Body of pancreas (tissue), 4 donors: Measurements from ENCODE around the gene RETREG1. TPM values are rescaled to one million over a fixed set of nuclear protein-coding genes. Genes with fewer than 3 reads are reported as not detected.

Source experiments
- ATAC-seq: fragments of 150-250 bp; one replicate; pipeline ENCODE4 v1.9.1; 2016
- DNase-seq, 4 donors: peaks; one replicate each; pipeline ENCODE4 v3.0.0-alpha.2; 2019
- H3K27ac ChIP-seq, 4 donors: fragments of 200-600 bp; sonication (generic); 1 replicate in 3 of 4; 2 replicates in 1 of 4; pipeline versions ENCODE4 v1.5.1 to v1.6.1; 2016 to 2019; ENCODE audit warnings: mild to moderate bottlenecking in 1 of 4, mixed read lengths in 1 of 4, moderate library complexity in 1 of 4
- H3K27me3 ChIP-seq, 2 donors: fragments of 200-600 bp; sonication (generic); one replicate each; pipeline ENCODE4 v1.6.0; 2016; ENCODE audit warnings: mild to moderate bottlenecking in 1 of 2
- H3K36me3 ChIP-seq, 2 donors: fragments of 200-600 bp; sonication (generic); replicated peaks in 1 of 2; 2 replicates each; pipeline ENCODE4 v1.5.1; 2016; ENCODE audit warnings: low read depth in 2 of 2; ENCODE audit not compliant: insufficient read depth in 1 of 2
- H3K4me1 ChIP-seq: fragments of 200-600 bp; sonication (generic); one replicate; pipeline ENCODE4 v1.6.0; 2016
- H3K4me3 ChIP-seq, 2 donors: fragments of 200-600 bp; sonication (generic); 1 replicate in 1 of 2; 2 replicates in 1 of 2; pipeline ENCODE4 v1.5.1; 2016 to 2019
- H3K9me3 ChIP-seq, 3 donors: fragments of 200-600 bp; sonication (generic); 1 replicate in 2 of 3; 2 replicates in 1 of 3; pipeline ENCODE4 v1.5.1; 2016
- POLR2A ChIP-seq, 3 donors: fragments of 450-650 bp; IDR thresholded peaks; one replicate each; pipeline ENCODE4 v1.6.1; 2016; ENCODE audit warnings: antibody characterized with exemption in 3 of 3, mild to moderate bottlenecking in 2 of 3
- WGBS, 2 donors: methylation state at CpG; one replicate each; pipeline ENCODE4 v1.1.5; 2017; 5-methylcytosine and 5-hydroxymethylcytosine counted together
- intact Hi-C: fragments of 100-400 bp; cut with DNase I; formaldehyde crosslinking; loops from one replicate; pipeline ENCODE4 v1.15.1; 2023
- total RNA-seq, 2 donors: library from RNA; depleted of rRNA; stranded (reverse); fragments of >200 nt; gene quantifications; one replicate each; pipeline ENCODE4 v1.1.0, GENCODE V29; 2016
- TF ChIP-seq, protein P1 (sequence below), 7 experiments: fragments of 450-650 bp in 4 of 7; fragments of 200-600 bp in 3 of 7; sonication (generic) in 3 of 7; IDR thresholded peaks; one replicate each; pipeline ENCODE4 v1.5.1; 2016 to 2019; ENCODE audit warnings: antibody characterized with exemption in 7 of 7

The RETREG1 gene
- total RNA-seq, 2 donors from 2014 or later = 11.9 to 16.8 TPM

DNA sequence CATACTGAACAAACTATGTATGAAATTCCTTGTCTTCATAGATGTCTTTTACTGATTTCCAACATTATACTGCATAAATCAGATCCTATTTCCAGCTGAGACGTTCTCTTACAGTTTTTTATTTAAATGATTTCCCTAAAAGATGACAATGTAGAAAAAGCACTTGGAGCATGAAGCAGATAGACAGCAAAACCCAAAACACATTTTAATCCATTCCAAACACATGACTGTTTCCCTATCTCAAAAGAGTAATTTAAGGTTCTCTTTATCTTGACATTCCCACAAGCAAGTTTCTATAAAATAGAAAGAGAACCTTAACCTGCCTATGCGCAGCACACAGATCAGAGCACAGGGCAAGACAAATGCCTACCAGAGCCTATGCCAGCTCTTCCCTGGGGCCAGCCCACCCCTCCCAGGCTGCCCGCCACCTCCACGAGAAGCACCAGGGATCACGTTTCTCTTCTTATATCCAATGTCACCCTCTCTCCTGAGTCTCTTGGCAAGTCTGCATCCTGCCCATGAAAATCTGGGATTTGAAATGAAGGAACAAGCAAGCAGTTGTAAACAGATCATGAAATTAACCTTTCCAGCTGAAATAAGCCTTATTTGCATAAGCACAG is 52.4 kb downstream of the RETREG1 start:
- Histone ChIP-seq H3K36me3 (no peaks in the 10 kb centered on the region), H3K9me3 (no peaks in the 10 kb centered on the region), H3K4me1 (no peaks in the 10 kb centered on the region), H3K4me3 (no peak overlapping the region), H3K27me3 (no peaks in the 10 kb centered on the region), H3K27ac (no peak overlapping the region)
- intact Hi-C loops = no loop called here
- TF ChIP-seq POLR2A (IDR thresholded peaks at IDR 0.05) = no peak
- TF ChIP-seq, protein P1, sequence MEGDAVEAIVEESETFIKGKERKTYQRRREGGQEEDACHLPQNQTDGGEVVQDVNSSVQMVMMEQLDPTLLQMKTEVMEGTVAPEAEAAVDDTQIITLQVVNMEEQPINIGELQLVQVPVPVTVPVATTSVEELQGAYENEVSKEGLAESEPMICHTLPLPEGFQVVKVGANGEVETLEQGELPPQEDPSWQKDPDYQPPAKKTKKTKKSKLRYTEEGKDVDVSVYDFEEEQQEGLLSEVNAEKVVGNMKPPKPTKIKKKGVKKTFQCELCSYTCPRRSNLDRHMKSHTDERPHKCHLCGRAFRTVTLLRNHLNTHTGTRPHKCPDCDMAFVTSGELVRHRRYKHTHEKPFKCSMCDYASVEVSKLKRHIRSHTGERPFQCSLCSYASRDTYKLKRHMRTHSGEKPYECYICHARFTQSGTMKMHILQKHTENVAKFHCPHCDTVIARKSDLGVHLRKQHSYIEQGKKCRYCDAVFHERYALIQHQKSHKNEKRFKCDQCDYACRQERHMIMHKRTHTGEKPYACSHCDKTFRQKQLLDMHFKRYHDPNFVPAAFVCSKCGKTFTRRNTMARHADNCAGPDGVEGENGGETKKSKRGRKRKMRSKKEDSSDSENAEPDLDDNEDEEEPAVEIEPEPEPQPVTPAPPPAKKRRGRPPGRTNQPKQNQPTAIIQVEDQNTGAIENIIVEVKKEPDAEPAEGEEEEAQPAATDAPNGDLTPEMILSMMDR (IDR thresholded peaks at IDR 0.05) = no peak
- WGBS, 2 donors = 85 to 86% methylated on average over 5 of the region's 5 CpGs
- no peak for ATAC-seq
- DNase-seq = no peak

DNA sequence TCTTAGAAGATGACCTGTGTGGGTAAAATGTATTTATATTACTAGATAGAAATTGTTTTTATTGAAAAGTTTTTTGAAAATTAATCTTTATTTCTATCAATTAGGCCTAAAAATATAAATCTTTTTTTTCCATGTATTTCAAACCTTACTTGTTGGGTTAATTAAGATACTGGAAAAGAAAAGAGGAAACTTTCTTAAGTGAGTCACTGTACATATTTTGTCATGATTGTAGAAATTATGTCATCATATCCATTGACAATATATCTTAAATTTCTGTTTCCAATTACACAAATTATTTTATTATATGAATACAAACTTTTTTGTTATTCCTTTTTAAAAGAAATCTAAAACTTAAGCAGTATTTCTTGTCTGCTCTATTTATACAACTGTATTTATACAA is 53.1 kb downstream of the RETREG1 start:
- Histone ChIP-seq H3K4me3 (no peak overlapping the region), H3K4me1 (no peaks in the 10 kb centered on the region), H3K27ac (no peak overlapping the region), H3K27me3 (no peaks in the 10 kb centered on the region), H3K9me3 (no peaks in the 10 kb centered on the region), H3K36me3 (no peaks in the 10 kb centered on the region)
- DNase-seq = no peak
- intact Hi-C loops = no loop called here
- TF ChIP-seq, protein P1 (IDR thresholded peaks at IDR 0.05) = no peak
- TF ChIP-seq POLR2A (IDR thresholded peaks at IDR 0.05) = no peak
- ATAC-seq = no peak

DNA sequence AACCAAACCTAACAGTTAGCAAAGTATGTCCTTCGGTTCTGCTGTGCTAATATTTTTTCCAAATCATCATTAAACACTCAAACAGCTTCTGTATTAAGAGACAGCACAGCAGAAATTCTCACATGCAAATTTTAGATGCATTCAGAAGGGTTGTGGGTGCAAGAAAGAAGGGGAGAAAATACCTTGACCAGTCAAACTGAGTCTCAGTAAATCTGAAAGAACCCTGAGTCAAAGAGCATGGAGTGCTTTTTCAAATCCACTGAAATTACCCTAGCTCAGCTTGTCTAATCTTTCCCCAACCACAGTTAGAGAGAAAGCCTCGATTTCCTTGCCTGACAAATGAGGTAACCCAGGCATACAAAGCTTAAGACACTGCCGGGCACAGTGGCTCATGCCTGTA is 55.1 kb downstream of the RETREG1 start:
- DNase-seq (no peak), ATAC-seq (no peak)
- H3K27me3 ChIP-seq = no peaks in the 10 kb centered on the region
- no peaks in the 10 kb centered on the region for H3K36me3 ChIP-seq
- H3K9me3 ChIP-seq = no peaks in the 10 kb centered on the region
- 77 to 79% methylated on average over 3 of the region's 3 CpGs for WGBS, 2 donors
- H3K27ac ChIP-seq = no peak overlapping the region
- TF ChIP-seq, protein P1 (IDR thresholded peaks at IDR 0.05) = no peak
- TF ChIP-seq POLR2A (IDR thresholded peaks at IDR 0.05) = no peak
- intact Hi-C loops = no loop called here
- no peaks in the 10 kb centered on the region for H3K4me1 ChIP-seq
- no peak overlapping the region for H3K4me3 ChIP-seq

DNA sequence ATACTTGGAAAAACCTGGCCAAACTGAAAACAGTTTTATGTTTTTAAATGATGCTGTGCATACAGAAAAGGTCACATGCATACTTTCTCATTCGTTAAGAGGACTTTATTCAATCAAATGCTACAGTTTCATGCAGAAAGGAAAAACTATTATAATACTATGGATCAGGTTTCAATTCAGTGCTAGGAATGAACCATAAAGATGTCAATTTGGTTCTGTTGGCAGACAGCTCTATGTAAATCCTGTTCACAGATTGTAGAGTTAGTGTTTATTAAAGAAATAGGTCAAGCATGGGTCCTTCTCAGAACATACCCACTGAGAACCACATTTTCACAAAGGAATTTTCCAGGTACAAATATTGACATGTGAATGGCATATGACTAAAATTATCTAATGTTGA is 57.1 kb downstream of the RETREG1 start:
- WGBS, 2 donors = 88 to 89% methylated on average over 1 of the region's 1 CpG
- H3K36me3 ChIP-seq = no peaks in the 10 kb centered on the region
- ATAC-seq = no peak
- TF ChIP-seq, protein P1 (IDR thresholded peaks at IDR 0.05) = no peak
- TF ChIP-seq POLR2A (IDR thresholded peaks at IDR 0.05) = no peak
- no peaks in the 10 kb centered on the region for H3K9me3 ChIP-seq
- no peaks in the 10 kb centered on the region for H3K4me1 ChIP-seq
- H3K27me3 ChIP-seq = no peaks in the 10 kb centered on the region
- DNase-seq = no peak
- H3K27ac ChIP-seq = no peak overlapping the region
- intact Hi-C loops = no loop called here
- H3K4me3 ChIP-seq = no peak overlapping the region

DNA sequence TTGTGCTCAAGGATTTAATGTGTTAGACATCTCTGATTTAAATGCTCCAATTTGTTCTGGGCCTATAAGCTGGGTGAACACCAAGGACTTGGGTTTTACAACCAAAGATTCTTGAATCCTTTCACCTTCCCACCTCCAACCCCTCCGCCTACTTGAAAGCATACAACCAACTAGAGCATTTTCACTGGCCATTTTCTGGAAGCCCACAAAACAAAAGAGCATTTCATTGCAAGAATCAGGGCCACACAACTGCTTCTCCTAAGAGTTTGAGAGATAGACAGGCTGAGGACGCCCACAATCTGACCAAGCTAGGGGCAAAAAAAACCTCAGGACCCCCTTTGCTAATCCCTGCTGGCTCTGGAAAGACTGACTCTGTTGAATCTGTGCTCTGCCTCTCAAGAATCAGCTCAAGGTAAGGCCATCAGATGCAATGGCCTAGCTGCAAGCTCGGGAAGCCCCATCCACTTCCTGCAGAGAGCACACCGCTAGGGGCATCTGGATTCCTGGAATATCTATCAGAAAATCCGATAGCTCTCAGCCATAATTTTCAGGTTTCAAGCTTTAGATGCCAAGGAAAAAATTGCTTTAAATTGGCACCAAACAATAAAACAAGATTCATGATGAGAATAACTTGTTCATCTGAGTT is 57.7 kb downstream of the RETREG1 start:
- DNase-seq = no peak
- TF ChIP-seq POLR2A (IDR thresholded peaks at IDR 0.05) = no peak
- TF ChIP-seq, protein P1 (IDR thresholded peaks at IDR 0.05) = no peak
- Histone ChIP-seq H3K36me3 (no peaks in the 10 kb centered on the region), H3K27ac (no peak overlapping the region), H3K9me3 (no peaks in the 10 kb centered on the region), H3K27me3 (no peaks in the 10 kb centered on the region), H3K4me3 (no peak overlapping the region), H3K4me1 (no peaks in the 10 kb centered on the region)
- intact Hi-C loops = no loop called here
- no peak for ATAC-seq
- WGBS, 2 donors = 82 to 87% methylated on average over 5 of the region's 5 CpGs
